Gastroesophageal sphincter (tissue), 4 donors: Measurements from ENCODE around the gene UPB1. TPM values are rescaled to one million over a fixed set of nuclear protein-coding genes. Genes with fewer than 3 reads are reported as not detected.

Source experiments
- ATAC-seq: fragments of 150-250 bp; one replicate; pipeline ENCODE4 v1.9.1; 2016; ENCODE audit warnings: mild to moderate bottlenecking, moderate library complexity
- H3K27ac ChIP-seq, 4 donors: fragments of 200-600 bp; sonication (generic) in 3 of 4; 1 replicate in 3 of 4; 2 replicates in 1 of 4; pipeline ENCODE4 v1.5.1; 2016 to 2019
- H3K27me3 ChIP-seq: fragments of 200-600 bp; sonication (generic); one replicate; pipeline ENCODE4 v1.5.1; 2019
- H3K36me3 ChIP-seq, 2 donors: fragments of 200-600 bp; sonication (generic); one replicate each; pipeline ENCODE4 v1.5.1; 2019; ENCODE audit warnings: control low read depth in 1 of 2
- H3K4me1 ChIP-seq, 3 donors: fragments of 200-600 bp; sonication (generic); 1 replicate in 2 of 3; 2 replicates in 1 of 3; pipeline ENCODE4 v1.5.1; 2016 to 2019; ENCODE audit warnings: control low read depth in 2 of 3
- H3K4me3 ChIP-seq, 2 donors: fragments of 200-600 bp; sonication (generic); one replicate each; pipeline ENCODE4 v1.5.1; 2019; ENCODE audit warnings: mild to moderate bottlenecking in 1 of 2, moderate library complexity in 1 of 2
- H3K9me3 ChIP-seq, 3 donors: fragments of 200-600 bp; sonication (generic); one replicate each; pipeline ENCODE4 v1.5.1; 2017 to 2019; ENCODE audit warnings: control low read depth in 2 of 3
- EP300 ChIP-seq: sonication (generic); formaldehyde crosslinking; IDR thresholded peaks from one replicate; pipeline ENCODE4 v1.6.1; 2017; ENCODE audit warnings: antibody characterized with exemption, mild to moderate bottlenecking
- POLR2A ChIP-seq, 2 donors: fragments of 450-650 bp; IDR thresholded peaks; one replicate each; pipeline ENCODE4 v1.6.1; 2017; ENCODE audit warnings: antibody characterized with exemption in 2 of 2, mild to moderate bottlenecking in 2 of 2, moderate library complexity in 1 of 2
- POLR2AphosphoS5 ChIP-seq: sonication (generic); formaldehyde crosslinking; IDR thresholded peaks from one replicate; pipeline ENCODE4 v1.6.1; 2017; ENCODE audit warnings: antibody characterized with exemption
- WGBS, 2 donors: methylation state at CpG; one replicate each; pipeline ENCODE4 v1.1.5; 2018; ENCODE audit warnings: low coverage in 1 of 2; 5-methylcytosine and 5-hydroxymethylcytosine counted together
- total RNA-seq, 4 donors: library from RNA; depleted of rRNA; stranded (reverse); fragments of >200 nt; gene quantifications; one replicate each; pipeline ENCODE4 v1.1.0, GENCODE V29; 2016
- TF ChIP-seq, protein P1 (sequence below), 4 experiments: fragments of 200-600 bp in 2 of 4; fragments of 450-650 bp in 2 of 4; sonication (generic) in 1 of 4; IDR thresholded peaks; one replicate each; pipeline ENCODE4 v1.5.1; 2017 to 2019; ENCODE audit warnings: antibody characterized with exemption in 4 of 4, mild to moderate bottlenecking in 2 of 4, moderate library complexity in 2 of 4

Gene UPB1
- total RNA-seq, 4 donors from 2014 or later = 0.13 to 0.93 (median 0.50) TPM; not detected in 1

DNA sequence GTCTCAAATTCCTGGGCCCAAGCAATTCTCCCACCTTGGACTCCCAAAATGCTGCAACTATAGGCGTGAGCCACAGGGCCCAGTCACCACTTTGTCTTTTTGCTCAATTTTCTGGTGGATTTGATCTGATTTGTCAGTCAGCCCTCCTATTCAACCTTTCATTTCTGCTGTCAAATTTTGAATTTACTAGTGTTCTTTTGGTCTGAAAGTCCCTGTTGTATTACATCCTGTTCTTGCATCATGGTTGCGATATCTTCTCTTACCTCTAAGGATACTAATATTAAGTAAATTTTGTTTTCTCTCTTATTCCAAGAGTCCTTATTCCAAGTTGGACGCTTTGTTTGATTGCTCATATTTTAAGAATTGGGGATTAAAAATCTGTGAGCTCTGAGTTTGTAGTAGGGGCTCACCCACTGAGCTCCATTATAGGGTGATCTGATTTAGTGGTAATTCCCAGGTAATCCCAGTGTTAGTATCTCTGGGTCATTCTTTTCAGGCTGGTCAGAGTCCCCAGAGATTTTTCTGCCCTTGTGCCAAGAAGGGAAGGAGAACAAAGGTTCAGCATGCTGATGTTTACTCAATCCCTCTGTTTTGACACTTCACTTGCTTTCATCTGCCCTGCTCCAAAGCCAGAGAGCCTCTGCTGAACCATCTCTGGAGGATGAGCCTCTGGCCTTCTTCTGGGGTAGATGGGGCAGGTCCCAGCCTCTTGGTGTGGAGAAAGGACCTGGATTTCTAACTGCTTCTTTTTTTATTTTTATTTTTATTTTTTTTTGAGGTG, 10.0 kb downstream of the UPB1 start:
- H3K9me3 ChIP-seq = no peaks in the 10 kb centered on the region
- no peaks in the 10 kb centered on the region for H3K27me3 ChIP-seq
- WGBS, 2 donors = 91 to 97% methylated on average over 3 of the region's 3 CpGs
- TF ChIP-seq POLR2AphosphoS5 (no peak), POLR2A (IDR thresholded peaks at IDR 0.05) (no peak), EP300 (no peak)
- TF ChIP-seq, protein P1, sequence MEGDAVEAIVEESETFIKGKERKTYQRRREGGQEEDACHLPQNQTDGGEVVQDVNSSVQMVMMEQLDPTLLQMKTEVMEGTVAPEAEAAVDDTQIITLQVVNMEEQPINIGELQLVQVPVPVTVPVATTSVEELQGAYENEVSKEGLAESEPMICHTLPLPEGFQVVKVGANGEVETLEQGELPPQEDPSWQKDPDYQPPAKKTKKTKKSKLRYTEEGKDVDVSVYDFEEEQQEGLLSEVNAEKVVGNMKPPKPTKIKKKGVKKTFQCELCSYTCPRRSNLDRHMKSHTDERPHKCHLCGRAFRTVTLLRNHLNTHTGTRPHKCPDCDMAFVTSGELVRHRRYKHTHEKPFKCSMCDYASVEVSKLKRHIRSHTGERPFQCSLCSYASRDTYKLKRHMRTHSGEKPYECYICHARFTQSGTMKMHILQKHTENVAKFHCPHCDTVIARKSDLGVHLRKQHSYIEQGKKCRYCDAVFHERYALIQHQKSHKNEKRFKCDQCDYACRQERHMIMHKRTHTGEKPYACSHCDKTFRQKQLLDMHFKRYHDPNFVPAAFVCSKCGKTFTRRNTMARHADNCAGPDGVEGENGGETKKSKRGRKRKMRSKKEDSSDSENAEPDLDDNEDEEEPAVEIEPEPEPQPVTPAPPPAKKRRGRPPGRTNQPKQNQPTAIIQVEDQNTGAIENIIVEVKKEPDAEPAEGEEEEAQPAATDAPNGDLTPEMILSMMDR (IDR thresholded peaks at IDR 0.05) = no peak
- H3K4me1 ChIP-seq = peaks cover 0 to 12% (median 2%) of the 10 kb centered on the region in 3 donors
- no peak overlapping the region for H3K4me3 ChIP-seq
- ATAC-seq = no peak
- no peak overlapping the region for H3K27ac ChIP-seq
- H3K36me3 ChIP-seq = no peaks in the 10 kb centered on the region

DNA sequence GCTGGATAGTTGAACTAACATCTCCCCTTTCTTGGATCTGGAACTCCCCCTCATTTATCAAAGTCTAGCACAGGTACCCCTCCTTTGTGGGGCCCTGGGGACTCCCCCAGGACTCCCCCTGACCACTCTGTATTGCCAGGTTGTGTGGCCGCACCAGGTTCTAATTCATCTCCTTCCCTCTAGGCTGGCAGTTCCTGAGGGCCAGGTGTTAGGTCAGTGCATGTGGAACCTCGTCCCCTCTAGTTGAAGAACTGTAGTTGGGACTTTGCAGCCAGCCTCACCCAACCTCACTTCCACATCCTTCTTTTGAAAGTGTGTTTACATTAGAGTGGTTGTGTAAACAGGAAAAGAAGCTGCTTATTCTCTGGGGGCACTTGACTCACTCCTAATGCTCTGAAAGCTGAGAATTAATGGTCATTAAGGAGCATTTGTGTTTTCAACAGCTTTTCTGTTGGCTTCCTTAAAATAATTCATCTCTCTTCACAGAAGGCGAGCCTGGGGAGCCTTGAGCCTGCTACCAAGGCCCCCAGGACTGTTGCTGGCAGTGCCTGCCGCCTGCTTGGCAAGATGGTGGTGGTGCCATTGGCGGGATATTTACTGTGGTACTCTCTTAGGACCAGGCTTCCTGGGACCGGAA, 11.8 kb downstream of the UPB1 start:
- TF ChIP-seq POLR2A (IDR thresholded peaks at IDR 0.05) = no peak
- no peak for TF ChIP-seq EP300
- TF ChIP-seq, protein P1 (IDR thresholded peaks at IDR 0.05) = no peak
- TF ChIP-seq POLR2AphosphoS5 = no peak
- H3K4me1 ChIP-seq = peaks cover 2 to 29% (median 6%) of the 10 kb centered on the region in 3 donors
- no peaks in the 10 kb centered on the region for H3K27me3 ChIP-seq
- no peak for ATAC-seq
- no peak overlapping the region for H3K27ac ChIP-seq
- no peak overlapping the region for H3K4me3 ChIP-seq
- 75% methylated on average over 5 of the region's 6 CpGs; no CpG with 5 or more reads in 1 of the 2 donors for WGBS, 2 donors
- H3K9me3 ChIP-seq = no peaks in the 10 kb centered on the region
- H3K36me3 ChIP-seq = no peaks in the 10 kb centered on the region

DNA sequence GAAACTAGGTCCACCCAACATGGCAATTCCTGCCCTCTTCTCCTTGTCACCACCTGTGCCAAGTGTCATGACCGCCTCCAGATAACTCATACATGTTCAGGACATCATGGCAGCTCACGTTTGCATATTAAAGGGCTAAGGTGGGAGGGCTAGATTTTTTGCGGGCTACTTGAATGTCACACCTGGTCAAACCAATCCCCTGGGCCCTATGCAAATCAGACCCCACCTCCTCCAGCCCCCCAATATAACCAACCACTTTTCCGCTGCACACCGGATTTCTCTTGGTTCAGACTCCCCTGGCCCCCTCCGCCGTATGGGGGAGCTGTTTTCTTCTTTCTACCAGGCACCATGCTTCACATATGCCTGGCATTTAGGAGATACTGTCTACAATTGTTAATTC, 12.6 kb downstream of the UPB1 start:
- TF ChIP-seq EP300 = no peak
- TF ChIP-seq, protein P1 (IDR thresholded peaks at IDR 0.05) = no peak
- no peak for TF ChIP-seq POLR2AphosphoS5
- no peak for TF ChIP-seq POLR2A (IDR thresholded peaks at IDR 0.05)
- no peak for ATAC-seq
- Histone ChIP-seq H3K4me1 (peaks cover 2 to 33% (median 6%) of the 10 kb centered on the region in 3 donors), H3K4me3 (no peak overlapping the region), H3K9me3 (no peaks in the 10 kb centered on the region), H3K27me3 (no peaks in the 10 kb centered on the region), H3K36me3 (no peaks in the 10 kb centered on the region), H3K27ac (no peak overlapping the region)
- 60 to 72% methylated on average over 2 to 7 of the region's 7 CpGs for WGBS, 2 donors

DNA sequence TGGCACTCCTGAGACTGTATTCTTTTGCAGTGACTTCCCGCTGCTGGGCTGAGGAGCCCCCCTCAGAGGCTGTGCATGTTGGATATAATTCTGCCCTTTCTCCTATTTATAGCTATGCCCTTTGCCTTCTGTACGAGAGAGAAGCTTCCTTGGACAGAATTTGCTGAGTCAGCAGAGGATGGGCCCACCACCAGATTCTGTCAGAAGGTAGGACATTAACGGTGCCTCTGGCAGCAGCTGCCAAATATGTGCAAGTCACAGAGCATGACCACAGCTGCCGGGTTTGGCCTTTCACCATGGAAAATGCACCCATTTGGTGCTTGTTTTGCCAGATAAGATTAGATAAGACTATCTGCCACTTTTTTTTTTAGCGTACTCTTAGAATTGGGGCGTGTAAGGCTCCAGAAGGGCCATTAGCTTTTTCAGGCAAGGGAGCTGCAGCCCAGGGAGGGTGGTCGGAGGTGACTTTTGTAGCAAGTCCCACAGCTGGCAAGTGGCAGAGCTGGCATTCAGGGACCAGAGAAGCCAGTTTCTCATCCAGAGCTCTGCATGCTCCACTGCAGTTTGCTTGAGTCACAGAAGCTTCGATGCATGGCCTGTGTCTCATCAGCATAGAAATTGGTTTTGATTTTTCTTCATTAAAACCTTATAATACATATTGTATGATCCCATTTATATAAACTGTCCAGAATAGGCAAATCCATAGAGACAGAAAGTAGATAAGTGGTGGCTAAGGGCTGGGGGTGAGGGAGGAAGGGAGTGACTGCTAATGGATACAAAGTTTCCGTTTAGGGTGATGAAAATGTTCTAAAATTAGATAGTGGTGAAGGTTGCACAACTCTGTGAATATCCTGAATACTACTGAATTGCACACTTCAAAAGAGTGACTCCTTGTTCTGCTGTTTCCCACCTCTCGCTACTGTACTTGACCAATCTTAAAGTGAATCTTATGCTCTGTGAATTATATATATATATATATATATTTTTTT, 15.8 kb downstream of the UPB1 start:
- WGBS, 2 donors = 34 to 74% methylated on average over 6 to 9 of the region's 10 CpGs
- Histone ChIP-seq H3K9me3 (no peaks in the 10 kb centered on the region), H3K27me3 (no peaks in the 10 kb centered on the region), H3K4me3 (no peak overlapping the region), H3K36me3 (no peaks in the 10 kb centered on the region), H3K27ac (peak overlapping the region in 1 of 4 donors; percentile 43), H3K4me1 (peaks cover 2 to 35% (median 6%) of the 10 kb centered on the region in 3 donors)
- no peak for TF ChIP-seq EP300
- TF ChIP-seq, protein P1 (IDR thresholded peaks at IDR 0.05) = no peak
- TF ChIP-seq POLR2AphosphoS5 = peak; percentile 34
- TF ChIP-seq POLR2A (IDR thresholded peaks at IDR 0.05) = no peak
- ATAC-seq = peak; percentile 85
